Measurements from ENCODE around the gene DDX21.
"Not testable (repeated sequence)": the region's sequence is repeated elsewhere in the genome, so short reads cannot be mapped to it uniquely, and the experiment has no call there.

DDX21 gene

GRCh38 chr10:68955832-68956532, at the start of gene DDX21:
Gene DDX21, plus strand, starts transcription at chr10:68956170. Its CDS starts 56 bp downstream, at chr10:68956226.
- DNase-seq = peak; percentile 46 to 82

DNA sequence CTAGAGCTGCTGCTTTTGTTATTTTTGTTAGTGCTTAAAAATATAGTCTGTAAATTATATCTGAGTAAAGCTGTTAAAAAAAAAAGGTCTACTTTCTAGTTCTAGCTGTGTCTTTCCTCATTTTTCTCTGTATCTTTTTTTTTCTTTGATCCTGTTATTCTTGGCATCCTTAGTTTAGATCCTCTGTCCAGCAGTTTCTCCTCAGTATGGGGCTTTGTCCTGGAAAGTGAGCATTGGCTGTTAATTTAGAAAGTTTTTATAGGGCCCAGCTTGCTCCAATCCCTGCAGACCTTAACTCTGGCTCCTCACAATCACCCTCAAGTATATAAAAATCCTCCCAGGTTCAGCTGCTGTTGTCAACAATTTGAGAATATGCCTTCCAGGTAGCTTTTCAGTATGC, 31.4 kb upstream of the DDX21 start:
- DNase-seq = no peak

- no peak for DNase-seq
Observed at GRCh38 chr10:68925489-68925888, 30.5 kb upstream of the DDX21 start.

DNA sequence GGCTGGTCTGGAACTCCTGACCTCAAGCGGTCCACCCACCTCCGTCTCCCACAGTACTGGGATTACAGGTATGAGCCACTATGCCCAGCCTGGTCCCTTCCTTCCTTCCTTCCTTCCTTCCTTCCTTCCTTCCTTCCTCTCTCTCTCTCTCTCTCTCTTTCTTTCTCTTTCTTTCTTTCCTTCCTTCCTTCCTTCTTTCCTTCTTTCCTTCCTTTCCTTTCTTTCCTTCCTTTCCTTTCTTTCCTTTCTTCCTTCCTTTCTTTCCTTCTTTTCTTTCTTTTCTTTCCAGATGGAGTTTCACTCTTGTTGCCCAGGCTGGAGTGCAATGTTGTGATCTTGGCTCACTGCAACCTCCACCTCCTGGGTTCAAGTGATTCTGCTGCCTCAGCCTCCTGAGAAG, 26.8 kb upstream of the DDX21 start:
- not testable (repeated sequence) for DNase-seq

- DNase-seq = not testable (repeated sequence)
Observed at GRCh38 chr10:68929888-68930287, 26.1 kb upstream of the DDX21 start.

DNA sequence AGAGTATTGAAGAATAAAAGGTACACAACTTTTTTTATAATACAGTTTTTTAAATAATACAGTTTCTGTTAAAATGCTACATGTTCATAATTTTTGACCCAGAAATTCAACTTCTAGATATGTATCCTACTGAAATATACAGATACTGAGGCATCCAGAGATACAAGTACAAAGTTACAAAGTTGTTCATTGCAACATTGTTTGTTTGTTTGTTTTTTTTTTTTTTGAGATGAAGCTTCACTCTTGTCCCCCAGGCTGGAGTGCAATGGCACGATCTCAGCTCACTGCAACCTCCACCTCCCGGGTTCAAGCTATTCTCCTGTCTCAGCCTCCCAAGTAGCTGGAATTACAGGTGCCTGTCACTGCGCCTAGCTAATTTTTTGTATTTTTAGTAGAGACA, 23.1 kb upstream of the DDX21 start:
- DNase-seq = not testable (repeated sequence)

GRCh38 chr10:68934994-68935393, 21.0 kb upstream of the DDX21 start:
- DNase-seq = no peak

DNA sequence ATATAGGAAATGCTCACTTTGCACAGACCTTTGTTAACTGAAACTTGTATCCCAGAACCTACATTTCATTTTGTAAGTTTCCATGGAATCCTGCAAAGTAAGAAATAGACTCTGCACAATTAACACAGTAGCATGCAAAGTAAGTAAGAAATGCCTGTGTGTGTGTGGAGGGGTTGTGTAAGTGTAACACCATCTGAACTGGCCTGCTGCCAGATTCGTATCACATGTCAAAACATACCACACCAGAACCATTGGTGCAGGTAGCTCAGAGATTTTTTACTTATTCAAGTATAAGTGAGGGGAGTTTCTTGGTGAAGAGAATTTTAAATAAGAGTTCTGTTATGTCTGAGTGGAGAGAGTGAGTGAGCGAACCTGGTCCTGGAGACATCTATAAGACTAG, 17.9 kb upstream of the DDX21 start:
- DNase-seq = no peak

- no peak for DNase-seq
Observed at GRCh38 chr10:68938884-68939283, 17.1 kb upstream of the DDX21 start.

DNA sequence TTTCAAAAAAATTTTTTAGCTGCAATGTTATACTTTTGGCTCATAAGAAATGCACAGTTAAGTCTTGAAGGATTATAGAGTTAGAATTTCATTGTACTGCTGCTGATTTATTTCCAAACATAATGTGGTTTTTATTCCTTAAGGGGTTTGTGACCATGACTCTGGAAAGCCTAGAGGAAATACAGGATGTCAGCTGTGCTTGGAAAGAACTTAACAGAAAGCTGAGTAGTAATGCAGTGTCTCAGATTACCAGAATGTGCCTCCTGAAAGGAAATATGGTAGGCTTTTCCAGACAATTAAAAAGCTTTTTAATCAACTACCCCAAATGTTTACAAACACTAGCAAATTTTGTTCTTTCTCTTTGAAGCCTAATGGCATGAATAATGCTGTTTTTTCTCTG, 15.1 kb upstream of the DDX21 start:
- not testable (repeated sequence) for DNase-seq

GRCh38 chr10:68950598-68950997, 5.4 kb upstream of the DDX21 start:
- DNase-seq = no peak

DNA sequence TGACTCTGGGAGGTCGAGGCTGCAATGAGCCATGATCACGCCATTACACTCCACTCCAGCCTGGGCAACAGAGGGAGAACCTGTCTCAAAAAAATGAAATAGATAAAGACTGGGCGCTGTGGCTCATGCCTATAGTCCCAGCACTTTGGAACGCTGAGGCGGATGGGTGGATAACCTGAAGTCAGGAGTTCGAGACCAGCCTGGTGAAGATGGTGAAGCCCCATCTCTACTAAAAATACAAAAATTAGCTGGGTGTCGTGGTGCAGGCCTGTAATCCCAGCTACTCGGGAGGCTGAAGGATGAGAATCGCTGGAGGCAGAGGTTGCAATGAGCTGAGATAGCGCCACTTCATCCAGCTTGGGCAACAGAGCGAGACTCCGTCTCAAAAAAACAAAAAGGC, 1.1 kb upstream of the DDX21 start:
- DNase-seq = no peak

GRCh38 chr10:68955355-68955831, 577 bp upstream of the DDX21 start:
- no peak for DNase-seq

DNA sequence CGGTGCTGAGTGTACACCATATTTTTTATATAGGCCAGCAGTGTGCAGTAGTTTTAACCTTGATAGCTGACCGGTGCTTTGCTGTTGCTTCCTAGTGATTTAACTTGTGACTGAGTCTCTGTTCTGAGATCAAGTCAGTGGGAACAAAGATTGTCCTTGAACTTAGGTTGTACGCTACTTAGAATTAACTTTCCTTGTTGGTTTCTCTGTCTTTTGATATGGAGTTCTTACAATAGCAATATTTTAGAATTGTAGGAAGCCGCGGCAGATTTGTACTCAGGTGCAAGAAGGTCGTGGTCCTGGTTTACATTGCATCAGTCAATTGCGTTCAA, 1.3 kb downstream of the DDX21 start:
- DNase-seq = no peak

DNA sequence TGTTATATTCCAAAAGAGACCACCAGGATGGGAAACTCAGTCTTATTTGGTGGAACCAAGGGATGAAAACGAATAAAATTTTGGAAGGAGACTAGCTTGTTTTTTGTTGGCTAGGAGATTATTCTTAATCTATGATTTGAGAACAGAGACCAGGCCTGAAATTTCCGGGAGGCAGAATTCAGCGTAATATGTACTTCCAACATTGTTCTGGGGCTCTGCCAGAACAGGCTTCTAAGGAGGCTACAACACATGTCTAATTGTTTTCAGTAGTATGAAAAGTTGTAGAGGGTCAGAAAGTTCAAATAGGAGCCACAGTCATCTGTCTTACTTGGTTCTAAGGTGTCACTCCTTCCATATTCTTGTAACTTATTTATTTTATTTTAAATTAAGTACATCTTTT, 1.7 kb downstream of the DDX21 start:
- DNase-seq = no peak

DNA sequence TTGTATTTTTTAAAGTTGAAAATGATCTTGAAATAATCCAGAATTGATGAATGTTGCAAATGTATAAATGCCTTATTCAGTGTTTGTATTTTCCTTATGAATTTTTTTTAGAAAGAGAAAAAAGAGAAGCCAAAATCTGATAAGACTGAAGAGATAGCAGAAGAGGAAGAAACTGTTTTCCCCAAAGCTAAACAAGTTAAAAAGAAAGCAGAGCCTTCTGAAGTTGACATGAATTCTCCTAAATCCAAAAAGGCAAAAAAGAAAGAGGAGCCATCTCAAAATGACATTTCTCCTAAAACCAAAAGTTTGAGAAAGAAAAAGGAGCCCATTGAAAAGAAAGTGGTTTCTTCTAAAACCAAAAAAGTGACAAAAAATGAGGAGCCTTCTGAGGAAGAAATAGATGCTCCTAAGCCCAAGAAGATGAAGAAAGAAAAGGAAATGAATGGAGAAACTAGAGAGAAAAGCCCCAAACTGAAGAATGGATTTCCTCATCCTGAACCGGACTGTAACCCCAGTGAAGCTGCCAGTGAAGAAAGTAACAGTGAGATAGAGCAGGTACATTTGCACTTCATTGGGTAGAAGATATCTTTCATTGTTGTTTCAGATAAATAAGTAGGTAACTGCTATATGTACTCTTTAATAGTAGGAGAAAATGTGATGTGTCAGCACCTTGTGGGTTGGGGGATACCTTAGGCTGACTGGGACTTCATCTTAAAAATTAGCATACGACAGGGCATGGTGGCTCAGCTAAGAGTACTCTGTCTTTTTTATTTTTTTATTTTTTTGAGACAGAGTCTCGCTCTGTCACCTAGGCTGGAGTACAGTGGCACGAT, 3.9 kb downstream of the DDX21 start:
- DNase-seq = no peak

GRCh38 chr10:68963151-68963550, 7.2 kb downstream of the DDX21 start:
- no peak for DNase-seq

DNA sequence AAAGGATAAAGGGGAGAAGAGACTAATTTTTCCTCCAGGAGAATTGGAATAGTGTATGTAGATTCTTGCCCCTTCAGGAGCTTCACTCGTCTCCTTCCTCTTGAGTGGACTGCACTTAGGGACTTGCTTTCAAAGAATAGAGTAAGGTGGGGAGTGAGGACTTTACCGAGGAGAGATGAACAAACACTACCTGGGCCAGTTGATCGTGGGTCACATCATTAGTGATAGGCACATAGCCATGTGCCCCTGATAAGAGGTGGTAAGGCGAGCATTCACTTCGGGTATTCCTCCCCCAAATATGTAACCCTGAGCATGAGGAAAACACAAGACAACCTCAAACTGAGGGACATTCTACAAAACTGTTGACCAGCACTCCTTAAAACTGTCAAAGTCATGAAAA, 18.0 kb downstream of the DDX21 start:
- DNase-seq = no peak

DNA sequence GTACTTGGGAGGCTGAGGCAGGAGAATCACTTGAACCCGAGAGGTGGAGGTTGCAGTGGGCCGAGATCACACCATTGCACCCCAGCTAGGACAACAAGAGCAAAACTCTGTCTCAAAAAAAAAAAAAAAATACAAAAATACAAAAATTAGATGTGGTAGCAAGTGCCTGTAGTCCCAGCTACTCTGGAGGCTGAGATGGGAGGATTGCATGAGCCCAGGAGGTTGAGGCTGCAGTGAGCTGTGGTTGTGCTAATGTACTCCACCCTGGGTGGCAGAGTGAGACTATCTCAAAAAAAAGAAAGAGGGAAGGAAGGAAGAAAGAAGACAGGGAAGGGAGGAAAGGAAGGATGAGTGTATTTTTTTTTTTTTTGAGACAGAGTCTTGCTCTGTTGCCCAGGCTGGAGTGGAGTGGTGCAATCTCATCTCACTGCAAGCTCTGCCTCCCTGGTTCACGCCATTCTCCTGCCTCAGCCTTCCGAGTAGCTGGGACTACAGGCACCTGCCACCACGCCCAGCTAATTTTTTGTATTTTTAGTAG, 20.0 kb downstream of the DDX21 start:
- DNase-seq = not testable (repeated sequence)

DNA sequence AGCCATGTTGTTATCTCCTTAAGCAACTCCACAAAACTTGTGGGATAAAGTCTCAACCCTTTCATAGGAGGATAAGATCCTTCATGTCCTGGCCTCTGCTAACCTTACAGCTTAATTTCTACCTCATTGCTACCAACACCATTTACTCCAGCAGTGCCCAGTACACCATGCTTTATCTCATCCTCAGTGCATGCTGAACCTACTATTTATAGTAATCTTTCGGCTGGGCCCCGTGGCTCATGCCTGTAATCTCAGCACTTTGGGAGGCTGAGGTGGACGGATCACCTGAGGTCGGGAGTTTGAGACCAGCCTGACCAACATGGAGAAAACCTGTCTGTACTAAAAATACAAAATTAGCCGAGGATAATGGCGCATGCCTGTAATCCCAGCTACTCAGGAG, 23.8 kb downstream of the DDX21 start:
- DNase-seq = not testable (repeated sequence)

GRCh38 chr10:68981074-68981473, 25.1 kb downstream of the DDX21 start:
- no peak for DNase-seq

GRCh38 chr10:68982389-68982788, 26.4 kb downstream of the DDX21 start:
- no peak for DNase-seq

- no peak for DNase-seq
Observed at GRCh38 chr10:68987611-68988010, 31.6 kb downstream of the DDX21 start.

All from NCI-H446 (cell line).